Retinal pigment epithelial cell (primary cell): Measurements from ENCODE around the gene EEF1A2.

ENCODE experiments used
- DNase-seq: peaks from one replicate; pipeline ENCODE4 v3.0.0-alpha.2; 2010; ENCODE audit warnings: low read depth
- H3K4me3 ChIP-seq: 2 replicates; pipeline ENCODE4 v1.5.1; 2011; ENCODE audit warnings: mild to moderate bottlenecking, low read length, control low read depth, moderate library complexity
- CTCF ChIP-seq: conservative IDR thresholded peaks from 2 replicates; pipeline ENCODE4 v1.5.1; 2011; ENCODE audit warnings: low read depth, low read length, control low read depth, inconsistent platforms

Gene EEF1A2

GRCh38 chr20:63493563-63494020, 5.3 kb downstream of the EEF1A2 start:
- H3K4me3 ChIP-seq = no peak overlapping the region
- TF ChIP-seq CTCF = no peak
- DNase-seq = no peak

- no peak for TF ChIP-seq CTCF
- DNase-seq = no peak
- H3K4me3 ChIP-seq = no peak overlapping the region
Measured at GRCh38 chr20:63492982-63493381, 5.9 kb downstream of the EEF1A2 start.

- no peak for DNase-seq
- H3K4me3 ChIP-seq = no peak overlapping the region
- no peak for TF ChIP-seq CTCF
Measured at GRCh38 chr20:63492518-63492917, 6.4 kb downstream of the EEF1A2 start.

GRCh38 chr20:63491635-63492230, 7.2 kb downstream of the EEF1A2 start:
- TF ChIP-seq CTCF = no peak
- DNase-seq = no peak
- H3K4me3 ChIP-seq = no peak overlapping the region

GRCh38 chr20:63491078-63491477, 7.8 kb downstream of the EEF1A2 start:
- no peak for TF ChIP-seq CTCF
- H3K4me3 ChIP-seq = no peak overlapping the region
- no peak for DNase-seq

GRCh38 chr20:63490416-63490815, 8.5 kb downstream of the EEF1A2 start:
- DNase-seq = no peak
- H3K4me3 ChIP-seq = no peak overlapping the region
- no peak for TF ChIP-seq CTCF
